NCI-H748 (cell line): ENCODE results near the gene DCAF12.
"Not testable (repeated sequence)": the region's sequence is repeated elsewhere in the genome, so short reads cannot be mapped to it uniquely, and the experiment has no call there.

Source experiments
- DNase-seq: peaks from one replicate; lab custom pipeline; 2025; ENCODE audit not compliant: unreplicated experiment; lab: John Stamatoyannopoulos, UW

The DCAF12 gene

GRCh38 chr9:34072410-34072809 is 54.1 kb downstream of the DCAF12 start:
- peak; percentile 39 for DNase-seq

GRCh38 chr9:34070606-34071324 is 55.7 kb downstream of the DCAF12 start:
- no peak for DNase-seq

GRCh38 chr9:34069831-34070230 is 56.7 kb downstream of the DCAF12 start:
- no peak for DNase-seq

- no peak for DNase-seq
Observed at GRCh38 chr9:34065541-34065940, 61.0 kb downstream of the DCAF12 start.

GRCh38 chr9:34059954-34060353 is 66.5 kb downstream of the DCAF12 start:
- DNase-seq: no peak

- DNase-seq: no peak
Observed at GRCh38 chr9:34059281-34059680, 67.2 kb downstream of the DCAF12 start.

GRCh38 chr9:34049630-34050384 is 76.7 kb downstream of the DCAF12 start:
- DNase-seq: no peak

GRCh38 chr9:34048727-34049629 is 77.5 kb downstream of the DCAF12 start, which contains the start of gene UBAP2:
Gene UBAP2 (minus strand): TSS chr9:34048887. CDS start chr9:34017148, 31,739 bp downstream.
- peak; percentile 98 for DNase-seq

- peak; percentile 77 for DNase-seq
Observed at GRCh38 chr9:34047864-34048726, 78.4 kb downstream of the DCAF12 start.

- DNase-seq: no peak
Observed at GRCh38 chr9:34046784-34047379, 79.6 kb downstream of the DCAF12 start.

- no peak for DNase-seq
Observed at GRCh38 chr9:34045903-34046302, 80.6 kb downstream of the DCAF12 start.

- not testable (repeated sequence) for DNase-seq
Observed at GRCh38 chr9:34042074-34042473, 84.4 kb downstream of the DCAF12 start.

- not testable (repeated sequence) for DNase-seq
Observed at GRCh38 chr9:34038851-34039250, 87.6 kb downstream of the DCAF12 start.

GRCh38 chr9:34037626-34038025 is 88.9 kb downstream of the DCAF12 start:
- DNase-seq: no peak

- no peak for DNase-seq
Observed at GRCh38 chr9:34036625-34037024, 89.9 kb downstream of the DCAF12 start.
